HUDEP-2 (cell line): ENCODE results near the gene PDCD1LG2.
"Not testable (repeated sequence)": the region's sequence is repeated elsewhere in the genome, so short reads cannot be mapped to it uniquely, and the experiment has no call there.

Source experiments
- DNase-seq, 76 experiments: peaks; one replicate each; lab custom pipeline; 2025; ENCODE audit not compliant: unreplicated experiment in 76 of 76; lab: John Stamatoyannopoulos, UW

PDCD1LG2 gene

DNA sequence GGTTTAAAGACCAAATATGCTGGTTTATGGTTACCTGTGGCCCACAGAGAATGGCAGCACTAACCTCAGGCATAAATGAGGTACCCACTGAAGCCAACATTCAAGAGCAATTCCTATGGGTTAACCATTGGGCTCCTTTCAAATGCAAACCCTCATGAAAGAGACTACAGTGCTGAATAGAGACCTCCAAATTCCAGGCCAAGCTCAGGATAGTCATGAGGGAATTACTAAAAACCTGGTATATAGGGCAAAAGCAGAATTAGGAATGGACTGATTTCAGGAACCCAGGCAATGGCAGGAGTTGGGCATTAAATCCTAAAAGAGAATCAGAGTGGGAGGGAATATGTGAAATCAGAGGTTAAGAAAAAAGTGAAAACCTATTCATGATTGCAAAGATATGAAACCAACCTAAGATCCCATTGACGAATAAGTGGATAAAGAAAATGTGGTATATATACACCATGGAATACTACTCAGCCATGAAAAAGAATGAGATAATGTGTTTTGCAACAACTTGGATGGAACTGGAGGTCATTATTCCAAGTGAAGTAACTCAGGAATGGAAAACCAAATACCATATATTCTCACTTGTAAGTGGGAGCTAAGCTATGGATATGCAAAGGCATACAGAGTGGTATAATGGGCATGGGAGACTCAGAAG lies 51.6 kb downstream of the PDCD1LG2 start:
- no peak for DNase-seq

DNA sequence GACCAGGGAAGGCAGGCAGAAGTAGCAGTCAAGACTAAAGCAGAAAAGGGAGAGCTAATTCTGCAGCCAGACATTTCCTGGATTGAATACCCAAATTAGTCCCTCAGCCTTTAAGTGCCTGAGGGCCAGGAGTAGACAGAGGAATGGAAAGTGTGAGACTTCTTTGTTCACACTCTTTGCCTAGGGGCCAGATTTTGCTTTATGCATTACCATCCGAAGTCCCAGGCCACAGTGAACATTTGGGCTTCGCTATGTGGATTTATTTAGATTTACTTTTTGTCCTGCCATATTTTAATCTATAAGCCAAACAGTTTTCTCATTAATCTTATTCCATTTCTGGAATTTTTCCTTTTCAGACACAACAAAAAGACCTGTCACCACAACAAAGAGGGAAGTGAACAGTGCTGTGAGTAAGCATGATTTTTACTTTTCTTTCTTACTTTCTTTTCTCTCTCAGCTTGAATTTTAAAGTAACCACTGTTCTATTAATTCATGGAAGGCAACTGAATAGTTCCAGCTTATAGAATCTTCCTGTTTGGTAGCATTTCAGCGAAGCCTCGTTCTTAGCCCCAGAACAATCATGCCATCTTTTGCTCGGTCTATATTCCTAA lies 52.6 kb downstream of the PDCD1LG2 start:
- DNase-seq = no peak

DNA sequence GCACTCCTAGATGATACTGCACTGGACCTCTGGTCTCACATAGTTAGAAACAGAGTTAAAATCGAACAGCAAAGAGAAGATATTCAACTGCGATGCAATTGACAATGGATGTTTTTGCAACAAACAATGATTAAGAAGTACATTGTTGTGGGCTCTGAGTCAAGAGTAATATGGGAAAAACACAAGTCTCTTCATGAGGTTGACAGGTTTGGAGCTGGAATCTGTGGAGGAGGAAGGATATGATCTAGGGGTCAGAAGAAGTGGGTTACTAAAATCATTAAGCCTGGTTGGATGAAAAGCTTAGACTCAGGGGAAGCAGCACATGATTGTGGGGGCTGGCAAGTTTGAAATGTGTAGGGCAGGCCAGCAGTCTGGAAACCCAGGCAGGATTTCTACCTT lies 53.1 kb downstream of the PDCD1LG2 start:
- no peak for DNase-seq

DNA sequence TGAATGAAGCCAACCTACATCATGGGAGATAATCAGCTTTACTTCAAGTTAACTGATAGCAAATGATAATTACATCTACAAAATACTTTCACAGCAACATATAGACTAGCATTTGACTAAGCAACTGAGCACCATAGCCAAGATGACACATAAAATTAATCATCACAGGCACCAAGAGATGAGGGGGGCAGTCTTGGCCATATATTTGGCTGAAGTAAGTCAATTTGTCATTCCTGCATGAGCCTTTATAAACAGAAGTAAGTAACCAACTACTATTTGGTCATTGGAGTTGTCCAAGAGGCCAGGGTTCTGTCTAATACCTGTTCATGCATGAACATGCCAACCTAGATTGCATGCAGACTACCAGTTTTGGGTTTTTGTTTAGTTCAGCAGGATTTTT lies 53.6 kb downstream of the PDCD1LG2 start:
- no peak for DNase-seq

DNA sequence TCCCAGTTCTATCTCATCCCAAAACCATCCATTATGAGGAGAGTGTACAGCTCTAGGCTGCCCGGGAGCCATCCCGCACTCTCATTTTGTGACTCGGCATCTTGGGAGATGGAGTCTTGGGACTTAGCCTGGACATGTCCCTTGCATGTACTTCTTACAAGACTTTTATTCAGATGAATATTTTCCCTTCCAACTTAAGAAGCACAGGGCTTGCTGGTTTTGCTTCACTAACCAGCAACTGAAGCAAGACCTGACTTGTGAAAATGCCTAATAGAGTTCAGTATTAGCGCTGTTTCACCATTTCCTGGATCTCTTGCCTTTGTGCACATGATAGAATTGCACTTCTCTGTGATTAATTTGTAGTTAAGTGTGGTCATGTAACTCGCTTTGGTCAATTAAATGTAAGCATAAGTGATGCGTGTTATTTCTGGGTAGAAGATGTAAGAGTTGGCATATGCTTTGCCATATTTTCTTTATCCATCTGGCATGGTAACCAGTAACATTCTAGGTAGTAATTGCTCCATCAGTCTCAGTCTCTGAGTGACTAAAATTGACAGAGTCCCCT lies 55.8 kb downstream of the PDCD1LG2 start:
- no peak for DNase-seq

DNA sequence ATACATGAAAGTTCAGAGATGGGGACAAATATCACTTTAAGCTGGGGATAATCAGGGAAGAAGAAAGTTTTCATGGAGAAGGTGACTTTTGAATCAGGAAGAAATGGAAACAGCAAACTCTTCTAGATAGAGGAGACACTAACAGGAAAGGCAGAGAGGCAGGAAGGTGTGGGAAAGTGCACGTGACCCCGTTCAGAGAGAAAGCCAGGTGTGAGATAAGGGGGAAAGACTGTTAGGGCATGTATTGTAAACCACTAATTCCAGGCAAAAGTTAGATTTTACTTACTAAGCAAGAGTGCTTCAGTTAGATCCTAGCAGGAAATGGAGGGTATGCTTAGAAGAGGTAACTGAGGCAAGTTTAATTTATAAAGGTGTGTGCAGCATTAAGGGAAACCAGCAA lies 58.5 kb downstream of the PDCD1LG2 start:
- no peak for DNase-seq

DNA sequence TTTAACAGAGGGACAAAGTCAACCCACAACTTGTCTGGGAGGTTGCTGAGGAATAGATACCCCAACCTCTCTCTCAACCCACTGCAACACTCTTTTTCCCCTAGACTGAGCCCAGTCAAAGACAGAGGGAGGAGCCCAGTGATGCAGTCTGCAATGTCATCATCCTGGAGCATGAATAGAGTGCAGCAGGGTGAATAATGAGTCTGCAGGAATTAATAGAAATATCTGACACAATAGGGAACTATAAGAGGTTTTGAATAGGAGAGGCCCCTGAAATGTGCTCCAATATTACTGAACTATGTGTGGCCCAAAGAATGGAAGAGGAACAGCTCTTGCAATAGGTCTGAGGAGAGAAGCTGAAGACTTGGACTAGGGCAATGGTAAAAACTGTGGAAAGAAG lies 59.1 kb downstream of the PDCD1LG2 start:
- DNase-seq = no peak

DNA sequence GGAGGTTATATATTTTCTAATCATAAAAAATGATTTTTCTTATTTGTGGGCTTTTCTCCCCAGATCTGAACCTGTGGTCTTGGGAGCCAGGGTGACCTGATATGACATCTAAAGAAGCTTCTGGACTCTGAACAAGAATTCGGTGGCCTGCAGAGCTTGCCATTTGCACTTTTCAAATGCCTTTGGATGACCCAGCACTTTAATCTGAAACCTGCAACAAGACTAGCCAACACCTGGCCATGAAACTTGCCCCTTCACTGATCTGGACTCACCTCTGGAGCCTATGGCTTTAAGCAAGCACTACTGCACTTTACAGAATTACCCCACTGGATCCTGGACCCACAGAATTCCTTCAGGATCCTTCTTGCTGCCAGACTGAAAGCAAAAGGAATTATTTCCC lies 59.6 kb downstream of the PDCD1LG2 start:
- no peak for DNase-seq

DNA sequence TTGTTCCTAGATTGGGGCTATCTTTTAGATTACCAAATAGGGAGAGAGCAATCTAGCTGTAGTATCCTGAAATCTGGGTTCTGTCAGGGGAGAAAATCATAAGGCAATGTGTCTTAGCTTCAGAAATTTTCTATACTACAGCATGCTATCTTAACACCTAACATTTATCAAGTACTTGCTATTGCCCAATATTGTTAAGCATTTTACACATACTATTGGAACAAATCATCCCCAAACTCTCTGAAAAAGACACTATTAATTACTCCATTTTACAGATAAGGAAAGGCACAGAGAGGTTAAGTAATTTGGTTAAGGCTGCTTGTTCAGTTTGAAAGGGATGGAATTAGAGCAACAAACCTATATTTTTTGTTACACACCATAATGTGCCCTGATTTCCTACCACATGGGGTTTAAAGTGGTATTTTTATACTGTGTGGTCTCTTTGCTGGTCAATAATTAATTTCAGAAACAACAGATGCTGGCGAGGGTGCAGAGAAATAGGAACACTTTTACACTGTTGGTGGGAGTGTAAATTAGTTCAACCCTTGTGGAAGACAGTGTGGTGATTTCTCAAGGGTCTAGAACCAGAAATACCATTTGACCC lies 61.4 kb downstream of the PDCD1LG2 start:
- DNase-seq = no peak

DNA sequence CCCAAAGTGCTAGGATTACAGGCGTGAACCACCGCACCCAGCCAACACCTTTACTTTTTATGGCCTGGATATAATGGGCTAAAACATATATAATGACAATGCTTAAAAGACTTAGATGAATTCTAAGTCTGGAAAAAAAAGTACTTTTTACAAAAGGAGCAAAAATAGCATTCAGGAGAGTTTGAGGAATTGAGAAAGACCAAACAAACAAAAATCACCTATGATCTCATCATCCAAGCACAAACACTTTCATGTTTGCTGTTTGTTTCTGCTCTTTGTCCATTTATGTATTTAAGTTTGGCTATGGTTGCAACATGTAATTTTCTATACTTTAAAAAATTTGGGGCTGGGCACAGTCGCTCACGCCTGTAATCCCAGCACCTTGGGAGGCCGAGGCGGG lies 63.8 kb downstream of the PDCD1LG2 start:
- DNase-seq = no peak

DNA sequence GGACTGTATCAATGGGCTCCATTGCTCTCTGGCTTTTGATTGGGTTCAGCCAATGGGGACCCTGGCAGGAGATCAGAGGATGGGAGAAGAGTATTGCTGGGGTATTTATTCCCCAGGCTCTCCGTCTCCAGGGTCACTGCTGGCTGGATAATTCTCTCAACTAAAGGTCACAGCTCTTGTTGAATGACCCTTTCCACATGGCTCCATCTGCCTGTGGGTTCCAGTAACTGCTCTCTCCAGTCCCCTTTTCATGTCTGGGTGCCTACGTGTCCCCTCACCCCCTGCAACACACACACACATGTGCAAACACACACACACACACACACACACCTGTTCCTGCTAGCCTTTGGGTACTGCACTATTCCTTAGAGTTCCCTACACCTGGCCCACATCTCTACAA lies 64.7 kb downstream of the PDCD1LG2 start:
- DNase-seq = peak in 1 of 76 experiments; percentile 10

DNA sequence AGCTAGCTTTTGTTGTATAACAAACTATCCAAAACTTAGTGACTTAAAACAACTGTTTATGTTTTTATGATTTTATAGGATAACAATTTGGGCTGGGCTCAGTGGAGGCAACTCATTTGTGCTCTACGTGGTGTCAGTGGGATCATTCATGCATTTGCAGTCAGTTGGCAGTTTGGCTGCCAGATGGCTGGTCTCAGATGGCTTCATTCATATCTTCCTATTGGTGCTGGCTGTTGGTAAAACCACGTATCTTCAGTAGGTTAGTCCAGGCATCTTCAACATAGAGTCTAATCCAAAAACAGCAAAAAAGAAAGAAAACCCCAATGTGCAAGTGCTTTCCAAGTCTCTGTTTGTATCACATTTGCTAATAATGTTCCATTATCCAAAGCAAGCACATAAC lies 66.9 kb downstream of the PDCD1LG2 start:
- DNase-seq = no peak

DNA sequence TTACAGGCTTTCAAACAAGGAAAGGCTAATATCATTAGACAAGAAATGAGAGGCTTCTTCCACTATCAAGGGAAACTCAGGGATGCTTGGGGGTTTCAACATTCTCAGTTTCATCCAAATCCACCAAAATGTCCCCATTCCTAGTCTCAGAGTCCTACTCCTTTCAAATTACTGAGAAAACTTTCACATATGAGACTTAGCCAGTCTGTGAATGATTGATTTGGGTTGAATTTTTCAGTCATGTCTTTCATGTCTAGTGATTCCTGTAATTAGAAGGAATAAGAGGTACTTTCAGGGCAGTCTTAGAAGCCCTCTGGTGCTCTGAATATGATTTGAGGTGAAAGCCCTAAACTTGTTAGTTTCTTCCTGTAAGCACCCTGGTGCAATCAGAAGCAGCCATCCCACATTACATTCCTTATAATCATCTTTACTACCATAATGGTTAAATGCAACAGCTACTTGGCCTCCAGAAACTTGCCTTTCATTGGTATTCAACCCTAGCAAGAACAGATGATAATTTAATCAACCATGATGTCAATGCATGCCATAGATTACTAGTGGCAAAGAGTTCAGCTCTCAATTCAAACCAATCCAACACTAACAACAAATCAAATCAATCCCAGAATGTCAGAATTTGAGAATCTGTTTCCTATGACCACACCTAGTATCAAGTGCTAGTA lies 67.8 kb downstream of the PDCD1LG2 start:
- no peak for DNase-seq

DNA sequence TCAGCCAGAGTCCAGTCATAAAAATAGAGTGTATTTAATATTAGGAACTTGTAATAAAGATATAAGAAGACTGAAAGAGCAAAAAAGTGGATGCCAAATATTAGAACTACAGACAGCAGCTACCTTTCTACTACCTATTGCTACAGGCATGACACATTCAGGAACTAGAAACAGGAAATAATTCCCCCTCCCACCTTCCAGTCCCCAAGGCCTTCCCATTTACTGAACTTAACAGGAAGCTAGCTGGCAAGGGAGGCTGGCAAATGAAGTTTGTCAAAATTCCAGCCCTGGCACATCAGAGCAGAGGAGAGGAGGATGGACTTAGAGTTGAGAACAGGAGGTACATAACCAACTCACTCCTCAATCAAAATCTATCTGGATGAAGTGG lies 68.4 kb downstream of the PDCD1LG2 start:
- DNase-seq = no peak

DNA sequence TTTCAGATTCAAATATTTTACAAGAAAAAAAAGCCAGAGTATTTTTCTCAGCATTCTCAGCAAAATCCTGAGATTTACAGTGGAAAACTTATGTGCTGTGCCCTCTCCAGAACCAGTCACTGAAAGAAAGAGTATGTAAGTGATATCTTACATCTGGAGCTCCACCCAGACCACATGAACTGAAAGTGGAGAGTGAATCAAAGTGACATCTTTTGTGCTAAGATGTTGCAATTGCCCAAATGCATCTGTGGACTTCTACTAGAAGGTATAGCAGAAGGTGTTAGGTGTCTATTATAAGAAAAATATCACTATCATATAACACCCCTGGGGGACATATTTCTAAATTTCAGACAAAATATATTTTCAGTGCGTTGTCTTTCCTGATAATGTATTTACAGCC lies 69.5 kb downstream of the PDCD1LG2 start:
- DNase-seq = no peak

DNA sequence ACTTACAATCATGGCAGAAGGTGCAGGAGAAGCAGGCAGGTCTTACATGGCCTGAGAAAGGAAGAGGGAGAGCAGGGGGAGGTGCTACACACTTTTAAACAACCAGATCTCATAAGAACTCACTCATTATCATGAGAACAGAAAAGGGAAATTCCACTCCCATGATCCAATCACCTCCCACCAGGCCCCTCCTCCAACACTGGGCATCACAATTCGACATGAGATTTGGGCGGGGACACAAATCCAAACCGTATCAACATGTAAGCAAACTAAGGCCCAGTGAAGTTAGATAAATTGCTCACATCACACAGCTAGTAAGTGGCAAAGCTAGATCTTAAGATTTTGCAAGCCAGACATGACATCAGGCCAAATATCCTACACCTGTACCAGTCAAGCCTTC lies 70.3 kb downstream of the PDCD1LG2 start:
- no peak for DNase-seq

DNA sequence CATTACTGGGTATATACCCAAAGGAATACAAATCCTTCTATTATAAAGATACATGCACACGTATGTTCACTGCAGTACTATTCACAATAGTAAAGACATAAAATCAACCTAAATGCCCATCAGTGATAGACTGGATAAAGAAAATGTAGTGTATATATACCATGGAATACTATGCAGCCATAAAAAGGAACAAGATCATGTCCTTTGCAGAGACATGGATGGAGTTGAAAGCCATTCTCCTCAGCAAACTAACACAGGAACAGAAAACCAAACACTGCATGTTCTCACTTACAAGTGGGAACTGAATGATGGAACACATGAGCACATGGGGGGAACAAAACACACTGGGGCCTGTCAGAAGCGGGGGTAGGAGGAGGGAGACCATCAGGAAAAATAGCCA lies 71.4 kb downstream of the PDCD1LG2 start:
- DNase-seq = not testable (repeated sequence)

DNA sequence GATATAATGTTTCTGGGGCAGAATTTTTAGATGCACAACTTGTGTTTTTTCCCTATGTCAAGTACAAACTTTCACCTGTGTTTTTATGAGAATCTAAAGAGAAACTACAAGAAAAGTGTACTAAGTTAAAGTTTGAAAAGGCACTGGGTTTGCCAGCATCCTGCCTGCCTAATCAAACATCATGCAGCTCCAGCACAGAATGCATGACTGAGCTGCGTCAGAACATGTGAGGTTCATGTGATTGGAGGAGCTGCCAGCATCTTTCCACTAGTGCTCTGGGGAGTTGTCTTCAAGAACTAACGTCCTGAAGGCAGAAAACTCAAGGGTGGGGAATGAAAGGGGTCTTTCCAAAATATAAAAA lies 72.5 kb downstream of the PDCD1LG2 start:
- DNase-seq = no peak

DNA sequence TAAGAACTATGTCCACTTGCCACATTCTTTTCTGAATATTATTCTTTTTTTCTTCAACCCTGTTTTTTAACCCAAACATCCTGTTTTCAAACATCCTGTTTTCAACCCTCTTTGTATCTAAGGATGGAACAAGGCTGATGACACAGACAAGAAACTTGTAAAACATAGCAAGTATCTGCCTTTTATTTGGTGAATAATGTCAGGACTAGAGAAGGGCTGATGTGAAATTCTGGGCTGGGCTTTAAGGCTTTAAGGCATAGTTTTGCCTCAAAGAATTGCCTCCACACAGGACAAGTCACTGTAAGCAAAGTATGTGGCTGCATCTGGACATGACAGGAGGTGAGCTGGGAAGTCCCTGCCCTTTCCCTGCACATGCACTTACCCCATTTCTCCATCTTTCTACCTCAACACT lies 76.1 kb downstream of the PDCD1LG2 start:
- DNase-seq = no peak

DNA sequence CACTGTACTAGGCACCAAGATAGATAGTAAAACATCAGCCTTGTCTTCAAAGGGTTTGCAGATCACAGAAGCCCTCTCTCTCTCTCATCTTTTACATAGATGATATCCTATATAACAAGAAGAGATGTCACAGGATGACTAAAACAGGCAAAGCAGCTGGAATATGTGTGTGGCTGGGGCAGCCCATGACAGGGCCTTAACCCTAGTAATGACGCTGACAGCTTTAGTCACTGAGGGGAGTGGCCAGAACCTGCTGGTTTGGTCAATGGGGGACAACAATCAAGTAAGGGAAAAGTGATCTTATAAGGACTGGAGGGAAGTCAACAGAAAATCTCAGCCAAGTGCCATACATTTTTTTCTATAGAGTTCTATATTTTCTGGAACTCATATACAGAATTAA lies 76.7 kb downstream of the PDCD1LG2 start:
- no peak for DNase-seq

DNA sequence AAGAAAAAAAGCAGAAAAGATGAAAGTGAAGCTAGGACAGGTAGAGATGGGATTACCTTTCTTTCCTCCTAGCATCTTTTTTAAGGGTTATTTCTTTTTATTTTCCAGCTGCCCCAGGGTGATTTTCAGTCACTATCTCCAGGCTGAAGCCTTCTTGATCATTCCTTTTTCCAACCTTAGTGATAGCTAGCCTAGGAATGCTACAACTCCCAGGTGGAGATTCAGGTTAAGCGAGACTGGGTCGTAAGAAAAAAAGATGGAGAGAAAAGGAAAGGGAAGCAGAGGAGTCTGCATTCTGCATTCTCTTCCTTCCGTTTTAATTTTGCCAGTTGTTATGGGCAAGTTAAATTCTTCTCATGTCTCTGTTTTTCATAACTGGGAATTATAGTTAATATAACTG lies 81.9 kb downstream of the PDCD1LG2 start:
- DNase-seq = no peak

DNA sequence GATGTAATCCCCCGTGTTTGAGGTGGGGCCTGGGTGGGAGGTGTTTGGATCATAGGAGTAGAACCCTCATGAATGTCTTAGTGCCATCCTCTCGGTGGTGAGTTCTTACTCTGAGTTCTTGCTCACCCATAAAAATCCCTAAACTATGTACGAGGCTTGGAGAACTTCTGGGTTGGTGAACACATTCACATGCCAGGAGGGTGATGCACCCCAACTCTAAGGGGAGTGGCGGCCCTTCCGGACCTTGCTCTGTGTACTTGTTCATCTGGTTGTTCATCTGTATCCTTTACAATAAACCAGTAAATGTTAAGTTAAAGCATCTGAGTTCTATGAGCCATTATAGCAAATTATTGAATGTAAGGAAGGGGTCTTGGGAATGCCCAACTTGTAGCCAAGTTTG lies 82.6 kb downstream of the PDCD1LG2 start:
- DNase-seq = no peak
